Measurements from ENCODE around the gene MCM7. TPM values are rescaled to one million over a fixed set of nuclear protein-coding genes. Genes with fewer than 3 reads are reported as not detected.

The MCM7 gene
- total and polyA plus RNA-seq, 10 of the 15 experiments (the other 5 are each of a cell fraction or from before 2014, with no cell fraction given): 183 to 383 (median 244) TPM

DNA sequence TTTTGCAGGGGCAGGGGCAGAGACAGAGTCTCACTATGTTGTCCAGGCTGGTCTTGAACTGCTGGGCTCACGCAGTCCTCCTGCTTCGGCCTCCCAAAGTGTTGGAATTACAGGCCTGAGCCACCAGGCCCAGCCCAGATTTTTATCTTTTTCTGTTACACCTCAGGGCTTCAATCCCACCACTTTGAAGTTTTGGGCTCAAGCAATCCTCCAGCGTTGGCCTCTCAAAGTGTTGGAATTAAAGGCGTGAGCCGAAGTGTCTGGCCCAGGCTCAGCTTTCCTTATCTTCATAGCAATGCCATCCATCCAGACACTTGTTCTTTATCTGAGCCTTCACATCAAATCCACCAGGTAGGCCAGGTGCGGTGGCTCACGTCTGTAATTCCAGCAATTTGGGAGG is 13.8 kb upstream of the MCM7 start:
- peaks cover 3 to 5% of the 10 kb centered on the region in 2 experiments; a peak in 3 of 4 replicates for H3K36me3 ChIP-seq (ENCODE audit: control insufficient read depth in 2 of 2, insufficient read depth in 2 of 2, low read length in 1 of 2)
- BruUV-seq (replicated peaks): no TSS peak
- H3K27me3 ChIP-seq (replicated peaks in 1 of 2; ENCODE audit: control insufficient read depth in 2 of 2, insufficient read depth in 2 of 2, low read length in 1 of 2): no peaks in the 10 kb centered on the region
- no peak for TF ChIP-seq RFX5 (IDR thresholded peaks at IDR 0.05; ENCODE audit: low read depth, low read length)
- no peak overlapping the region for H3K4me3 ChIP-seq
- FAIRE-seq (no peak), DNase-seq (ENCODE audit: low read depth, low spot score) (no peak), ATAC-seq (no peak)
- POLR2A ChIA-PET: interaction anchor here (0.6 to 1.2 kb wide), 3 partner anchors 10 to 114 kb away, joined by 3 to 7 read pairs (median 3); no protein-coding TSS in a partner anchor
- WGBS (ENCODE audit: insufficient coverage, insufficient replicate concordance, low lambda C conversion rate, missing lambda C conversion rate): 98% methylated on average over 7 of the region's 7 CpGs
- no peak overlapping the region for H3K27ac ChIP-seq (ENCODE audit: control insufficient read depth, insufficient read depth)
- SMC1A ChIA-PET (ENCODE audit: uncharacterized antibody, unreplicated experiment): no interaction called here
- H3K79me2 ChIP-seq (ENCODE audit: control insufficient read depth, insufficient read depth, low read length): peaks cover 5% of the 10 kb centered on the region
- intact Hi-C loops (cut with micrococcal nuclease; ENCODE audit: unreplicated experiment) (no loop called here), in situ Hi-C loops (cut with MboI) (no loop called here)
- H3K4me1 ChIP-seq (ENCODE audit: control insufficient read depth, insufficient read depth, low read length): no peaks in the 10 kb centered on the region
- RAD21 ChIA-PET (ENCODE audit: unreplicated experiment): interaction anchor here (0.7 kb wide), 1 partner anchor 12 kb away, joined by 3 read pairs; no protein-coding TSS in a partner anchor
- no peak overlapping the region for H3K9ac ChIP-seq (ENCODE audit: control insufficient read depth, insufficient read depth, low read length)
- H3K9me3 ChIP-seq (replicated peaks; ENCODE audit: control insufficient read depth, insufficient read depth, low read length): no peaks in the 10 kb centered on the region
- H4K20me1 ChIP-seq (ENCODE audit: control insufficient read depth, insufficient read depth): no peaks in the 10 kb centered on the region
- CTCF ChIA-PET: no interaction called here
- no peak overlapping the region for H3K4me2 ChIP-seq (ENCODE audit: control insufficient read depth, insufficient read depth)
- H2AFZ ChIP-seq (ENCODE audit: control insufficient read depth, low read depth, low read length): no peak overlapping the region

GRCh38 chr7:100111914-100112313 is 10.7 kb upstream of the MCM7 start:
- no peaks in the 10 kb centered on the region for H4K20me1 ChIP-seq (ENCODE audit: control insufficient read depth, insufficient read depth)
- DNase-seq (ENCODE audit: low read depth, low spot score) (no peak), ATAC-seq (no peak), FAIRE-seq (no peak)
- ChIA-PET CTCF (no interaction called here), SMC1A (ENCODE audit: uncharacterized antibody, unreplicated experiment) (no interaction called here), RAD21 (ENCODE audit: unreplicated experiment) (no interaction called here), POLR2A (interaction anchor here (1.8 kb wide), 1 partner anchor 10 kb away, joined by 6 read pairs; the partner anchor contains the start of gene AP4M1)
- in situ Hi-C loops (cut with MboI): no loop called here
- intact Hi-C loops (cut with micrococcal nuclease; ENCODE audit: unreplicated experiment): no loop called here
- no peak for TF ChIP-seq GABPA (IDR thresholded peaks at IDR 0.05; ENCODE audit: low read depth)
- H3K4me3 ChIP-seq: no peak overlapping the region
- no peak overlapping the region for H3K27ac ChIP-seq (ENCODE audit: control insufficient read depth, insufficient read depth)
- H3K79me2 ChIP-seq (ENCODE audit: control insufficient read depth, insufficient read depth, low read length): no peaks in the 10 kb centered on the region
- H3K9me3 ChIP-seq (replicated peaks; ENCODE audit: control insufficient read depth, insufficient read depth, low read length): no peaks in the 10 kb centered on the region
- H3K4me1 ChIP-seq (ENCODE audit: control insufficient read depth, insufficient read depth, low read length): no peaks in the 10 kb centered on the region
- H3K27me3 ChIP-seq (replicated peaks in 1 of 2; ENCODE audit: control insufficient read depth in 2 of 2, insufficient read depth in 2 of 2, low read length in 1 of 2): no peaks in the 10 kb centered on the region
- BruUV-seq (replicated peaks): no TSS peak
- H3K4me2 ChIP-seq (ENCODE audit: control insufficient read depth, insufficient read depth): no peak overlapping the region
- H3K36me3 ChIP-seq (ENCODE audit: control insufficient read depth in 2 of 2, insufficient read depth in 2 of 2, low read length in 1 of 2): peaks cover 5 to 9% of the 10 kb centered on the region in 2 experiments; a peak in 3 of 4 replicates
- WGBS (ENCODE audit: insufficient coverage, insufficient replicate concordance, low lambda C conversion rate, missing lambda C conversion rate): 92% methylated on average over 13 of the region's 13 CpGs
- no peak overlapping the region for H3K9ac ChIP-seq (ENCODE audit: control insufficient read depth, insufficient read depth, low read length)
- no peak overlapping the region for H2AFZ ChIP-seq (ENCODE audit: control insufficient read depth, low read depth, low read length)
